HepG2 (cell line): ENCODE data around the gene RPL35. TPM values are rescaled to one million over a fixed set of nuclear protein-coding genes. Genes with fewer than 3 reads are reported as not detected.

Experiments used
- ATAC-seq: fragments of 200-7000 bp; cut with Tn5 transposase; 3 replicates; pipeline ENCODE4 v1.9.1; 2020; ENCODE audit warnings: mild to moderate bottlenecking, moderate library complexity
- BruUV-seq: library from RNA; stranded (reverse); fragments of 400-500 nt; replicated peaks from 2 replicates; lab custom pipeline; 2021; lab: Mats Ljungman, UMichigan
- CTCF ChIA-PET: fragments of 300-600 bp; formaldehyde crosslinking; extraction: SDS; loops from one replicate; lab custom pipeline; 2021; ENCODE audit warnings: low total read pairs, inconsistent platforms, low intra/inter-chr PET ratio; lab: Yijun Ruan, JAX
- POLR2A ChIA-PET: fragments of 350-600 bp; sonication (Branson Sonifier 250); formaldehyde crosslinking; loops from one replicate; lab custom pipeline; 2020; ENCODE audit warnings: antibody characterized with exemption, inconsistent platforms; lab: Yijun Ruan, JAX
- DNase-seq: peaks from one replicate; pipeline ENCODE4 v3.0.0-alpha.2; 2015; ENCODE audit warnings: low spot score
- FAIRE-seq: peaks from 3 replicates; lab custom pipeline; 2011; peaks lifted over from hg19 to GRCh38; lab: Jason Lieb, UNC
- H2AFZ ChIP-seq: one replicate; pipeline ENCODE4 v1.6.1; 2011; ENCODE audit warnings: low read length, inconsistent platforms
- H3K27ac ChIP-seq: fragments of 300-600 bp; 3 replicates; pipeline ENCODE4 v1.8.0; 2011; ENCODE audit warnings: mixed run types, mild to moderate bottlenecking, mixed read lengths, low read length, inconsistent platforms; ENCODE audit not compliant: insufficient read depth; ENCODE audit errors: extremely low read length
- H3K27me3 ChIP-seq, 2 experiments: fragments of 200-600 bp in 1 of 2; 2 replicates in 1 of 2; 3 replicates in 1 of 2; pipeline versions ENCODE4 v1.6.0 to v1.8.0; 2011; ENCODE audit warnings: low read length in 2 of 2, mild to moderate bottlenecking in 2 of 2, moderate library complexity in 2 of 2, inconsistent platforms in 1 of 2; ENCODE audit not compliant: insufficient read depth in 2 of 2, control insufficient read depth in 1 of 2
- H3K36me3 ChIP-seq, 2 experiments: fragments of 200-600 bp in 1 of 2; replicated peaks in 1 of 2; 2 replicates in 1 of 2; 3 replicates in 1 of 2; pipeline versions ENCODE4 v1.5.1 to v1.8.0; 2011; ENCODE audit warnings: low read length in 2 of 2, inconsistent platforms in 1 of 2; ENCODE audit not compliant: insufficient read depth in 2 of 2, control insufficient read depth in 1 of 2
- H3K4me1 ChIP-seq: 2 replicates; pipeline ENCODE4 v1.5.1; 2012; ENCODE audit warnings: low read length, inconsistent platforms; ENCODE audit not compliant: insufficient read depth
- H3K4me2 ChIP-seq: 2 replicates; pipeline ENCODE4 v1.6.0; 2011; ENCODE audit warnings: low read depth, low read length, inconsistent platforms
- H3K4me3 ChIP-seq, 3 experiments: fragments of 200-600 bp in 1 of 3; sonication (generic), shearing (Covaris generic) in 1 of 3; replicated peaks in 1 of 3; 2 replicates each; pipeline ENCODE4 v1.5.1; 2011 to 2016; ENCODE audit warnings: low read length in 3 of 3, inconsistent platforms in 2 of 3, low read depth in 2 of 3, mild to moderate bottlenecking in 2 of 3, control low read depth in 1 of 3, mixed read lengths in 1 of 3; ENCODE audit not compliant: insufficient read depth in 1 of 3
- H3K79me2 ChIP-seq: one replicate; pipeline ENCODE4 v1.6.1; 2011; ENCODE audit warnings: low read length, inconsistent platforms; ENCODE audit not compliant: insufficient read depth
- H3K9ac ChIP-seq: 2 replicates; pipeline ENCODE4 v1.6.0; 2011; ENCODE audit warnings: mild to moderate bottlenecking, low read depth, low read length, inconsistent platforms; ENCODE audit not compliant: insufficient read depth
- H3K9me3 ChIP-seq: 2 replicates; pipeline ENCODE4 v1.5.1; 2012; ENCODE audit warnings: mild to moderate bottlenecking, low read length
- H4K20me1 ChIP-seq: 2 replicates; pipeline ENCODE4 v1.6.0; 2011; ENCODE audit warnings: inconsistent platforms, mild to moderate bottlenecking, low read length, moderate library complexity; ENCODE audit not compliant: insufficient read depth
- BCL3 ChIP-seq: sonication (generic); formaldehyde crosslinking; IDR thresholded peaks from 2 replicates; pipeline ENCODE4 v1.5.1; 2020; ENCODE audit warnings: mild to moderate bottlenecking, missing genetic modification reagents, moderate library complexity
- FOXC1 ChIP-seq: sonication (generic); formaldehyde crosslinking; IDR thresholded peaks from 2 replicates; pipeline ENCODE4 v1.8.0; 2022; ENCODE audit warnings: mild to moderate bottlenecking, missing genetic modification reagents, borderline replicate concordance
- HDAC1 ChIP-seq: sonication (generic); formaldehyde crosslinking; IDR thresholded peaks from 2 replicates; pipeline ENCODE4 v1.5.1; 2020; ENCODE audit warnings: mild to moderate bottlenecking, missing genetic modification reagents
- NCOA5 ChIP-seq: sonication (generic); formaldehyde crosslinking; IDR thresholded peaks from 2 replicates; pipeline ENCODE4 v1.4.0; 2020; ENCODE audit warnings: missing genetic modification reagents
- PHF5A ChIP-seq: IDR thresholded peaks from one replicate; pipeline ENCODE4 v1.6.1; 2018; ENCODE audit warnings: low read depth, missing genetic modification reagents; ENCODE audit not compliant: unreplicated experiment
- POLR2AphosphoS2 ChIP-seq: IDR thresholded peaks from 2 replicates; pipeline ENCODE4 v1.6.1; 2011; ENCODE audit warnings: low read depth, low read length, improper control_type of control experiment
- XRCC5 ChIP-seq: fragments of 200-400 bp; formaldehyde crosslinking; optimal IDR thresholded peaks from 2 replicates; pipeline ENCODE3; 2017; ENCODE audit warnings: mild to moderate bottlenecking, low read length
- ZFP36 ChIP-seq: fragments of 150-350 bp; IDR thresholded peaks from 2 replicates; pipeline ENCODE4 v1.6.1; 2018; ENCODE audit warnings: borderline replicate concordance, low read length, low read depth; ENCODE audit not compliant: partially characterized antibody
- ZNF101 ChIP-seq: sonication (generic); formaldehyde crosslinking; IDR thresholded peaks from 2 replicates; pipeline ENCODE4 v1.4.0; 2020; ENCODE audit warnings: mild to moderate bottlenecking, low read depth, missing genetic modification reagents, borderline replicate concordance
- ZNF562 ChIP-seq: sonication (generic); formaldehyde crosslinking; IDR thresholded peaks from 2 replicates; pipeline ENCODE4 v1.8.0; 2022; ENCODE audit warnings: missing genetic modification reagents, borderline replicate concordance
- ZNF709 ChIP-seq: sonication (generic); formaldehyde crosslinking; IDR thresholded peaks from 2 replicates; pipeline ENCODE4 v1.5.0; 2020; ENCODE audit warnings: mild to moderate bottlenecking, missing genetic modification reagents
- ZXDC ChIP-seq: sonication (generic); formaldehyde crosslinking; IDR thresholded peaks from 2 replicates; pipeline ENCODE4 v1.5.0; 2020; ENCODE audit warnings: mild to moderate bottlenecking, missing genetic modification reagents
- WGBS: methylation state at CpG from one replicate; pipeline ENCODE4 v1.1.6; 2017; ENCODE audit warnings: low lambda C conversion rate; 5-methylcytosine and 5-hydroxymethylcytosine counted together
- in situ Hi-C: cut with HindIII; loops from 2 replicates; pipeline ENCODE4 v1.10.0; 2017; ENCODE audit warnings: low pct_unique_long_range_greater_than_20kb; ENCODE audit not compliant: extremely low pct_ligation_motif_present
- intact Hi-C: fragments of 100-400 bp; cut with micrococcal nuclease; formaldehyde crosslinking; loops from one replicate; pipeline ENCODE4 v1.10.0; 2022; ENCODE audit not compliant: unreplicated experiment
- polyA plus RNA-seq, 8 experiments: library from polyadenylated mRNA; depleted of rRNA in 3 of 8; stranded (reverse) in 7 of 8; unstranded in 1 of 8; fragments of >200 nt; fragmentation: Illumina TruSeq in 4 of 8; extraction: Trizol in 4 of 8; gene quantifications; 2 replicates each; pipeline versions ENCODE4 v1.2.1 to v1.2.3, GENCODE V29; 2011 to 2016; ENCODE audit warnings: low read depth in 4 of 8, missing spikeins in 1 of 8, mixed read lengths in 1 of 8; ENCODE audit not compliant: insufficient read depth in 1 of 8
- total RNA-seq, 5 experiments: library from RNA; depleted of rRNA; stranded (reverse); fragments of >200 nt; fragmentation: Illumina TruSeq; extraction: Trizol; gene quantifications; 2 replicates each; pipeline ENCODE4 v1.2.3, GENCODE V29; 2016; ENCODE audit warnings: low read depth in 1 of 5
- TF ChIP-seq, protein P1 (sequence below): sonication (generic); formaldehyde crosslinking; IDR thresholded peaks from 2 replicates; pipeline ENCODE4 v1.4.0; 2020; ENCODE audit warnings: mild to moderate bottlenecking, missing genetic modification reagents
- TF ChIP-seq, protein P2 (sequence below): sonication (generic); formaldehyde crosslinking; IDR thresholded peaks from 2 replicates; pipeline ENCODE4 v1.4.0; 2020; ENCODE audit warnings: missing genetic modification reagents

Gene RPL35
- total and polyA plus RNA-seq, 2 of the 13 experiments (the other 11 are each of a cell fraction or from before 2014, with no cell fraction given): 2,153 to 2,935 TPM

DNA sequence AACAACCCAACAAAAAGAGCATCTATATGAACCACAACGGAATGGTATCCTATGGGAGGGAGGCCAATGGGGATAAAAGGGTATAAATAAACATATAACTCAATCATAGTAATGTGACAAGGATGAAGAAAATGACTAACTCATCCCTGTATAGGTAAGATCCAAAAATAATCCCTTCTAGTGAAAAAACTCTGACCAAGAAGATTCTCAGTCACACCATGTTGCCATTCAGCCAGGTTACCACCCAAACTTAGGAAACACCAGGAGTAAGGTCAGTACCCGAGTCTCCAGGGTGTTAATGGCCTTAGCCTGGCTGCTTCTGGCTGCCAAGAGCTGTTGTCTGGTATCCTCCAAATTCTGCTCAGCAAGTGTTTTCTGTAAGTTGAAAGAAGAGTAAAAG lies 46.3 kb upstream of the RPL35 start:
- no peak overlapping the region for H2AFZ ChIP-seq
- no peaks in the 10 kb centered on the region for H3K79me2 ChIP-seq
- no peak for ATAC-seq
- ChIA-PET CTCF (no interaction called here), POLR2A (no interaction called here)
- intact Hi-C loops (no loop called here), in situ Hi-C loops (no loop called here)
- no peak for DNase-seq
- H3K27me3 ChIP-seq: no peaks in the 10 kb centered on the region
- no peaks in the 10 kb centered on the region for H4K20me1 ChIP-seq
- no peaks in the 10 kb centered on the region for H3K4me1 ChIP-seq
- H3K4me3 ChIP-seq: no peak overlapping the region
- WGBS: 92% methylated on average over 2 of the region's 2 CpGs
- no peak for FAIRE-seq
- no peak overlapping the region for H3K27ac ChIP-seq
- H3K36me3 ChIP-seq: peaks cover 3 to 20% of the 10 kb centered on the region in 2 experiments; a peak in 4 of 5 replicates
- no peaks in the 10 kb centered on the region for H3K9me3 ChIP-seq
- BruUV-seq: no TSS peak
- H3K4me2 ChIP-seq: no peak overlapping the region
- no peak overlapping the region for H3K9ac ChIP-seq
- no peak for TF ChIP-seq NCOA5 (CRISPR knock-in tag)
- TF ChIP-seq XRCC5: no peak
- TF ChIP-seq ZXDC (CRISPR knock-in tag): no peak
- TF ChIP-seq, protein P1, sequence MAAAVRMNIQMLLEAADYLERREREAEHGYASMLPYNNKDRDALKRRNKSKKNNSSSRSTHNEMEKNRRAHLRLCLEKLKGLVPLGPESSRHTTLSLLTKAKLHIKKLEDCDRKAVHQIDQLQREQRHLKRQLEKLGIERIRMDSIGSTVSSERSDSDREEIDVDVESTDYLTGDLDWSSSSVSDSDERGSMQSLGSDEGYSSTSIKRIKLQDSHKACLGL (CRISPR knock-in tag): no peak
- no peak for TF ChIP-seq PHF5A (CRISPR knock-in tag)
- TF ChIP-seq ZFP36: no peak
- TF ChIP-seq ZNF562: no peak
- TF ChIP-seq, protein P2, sequence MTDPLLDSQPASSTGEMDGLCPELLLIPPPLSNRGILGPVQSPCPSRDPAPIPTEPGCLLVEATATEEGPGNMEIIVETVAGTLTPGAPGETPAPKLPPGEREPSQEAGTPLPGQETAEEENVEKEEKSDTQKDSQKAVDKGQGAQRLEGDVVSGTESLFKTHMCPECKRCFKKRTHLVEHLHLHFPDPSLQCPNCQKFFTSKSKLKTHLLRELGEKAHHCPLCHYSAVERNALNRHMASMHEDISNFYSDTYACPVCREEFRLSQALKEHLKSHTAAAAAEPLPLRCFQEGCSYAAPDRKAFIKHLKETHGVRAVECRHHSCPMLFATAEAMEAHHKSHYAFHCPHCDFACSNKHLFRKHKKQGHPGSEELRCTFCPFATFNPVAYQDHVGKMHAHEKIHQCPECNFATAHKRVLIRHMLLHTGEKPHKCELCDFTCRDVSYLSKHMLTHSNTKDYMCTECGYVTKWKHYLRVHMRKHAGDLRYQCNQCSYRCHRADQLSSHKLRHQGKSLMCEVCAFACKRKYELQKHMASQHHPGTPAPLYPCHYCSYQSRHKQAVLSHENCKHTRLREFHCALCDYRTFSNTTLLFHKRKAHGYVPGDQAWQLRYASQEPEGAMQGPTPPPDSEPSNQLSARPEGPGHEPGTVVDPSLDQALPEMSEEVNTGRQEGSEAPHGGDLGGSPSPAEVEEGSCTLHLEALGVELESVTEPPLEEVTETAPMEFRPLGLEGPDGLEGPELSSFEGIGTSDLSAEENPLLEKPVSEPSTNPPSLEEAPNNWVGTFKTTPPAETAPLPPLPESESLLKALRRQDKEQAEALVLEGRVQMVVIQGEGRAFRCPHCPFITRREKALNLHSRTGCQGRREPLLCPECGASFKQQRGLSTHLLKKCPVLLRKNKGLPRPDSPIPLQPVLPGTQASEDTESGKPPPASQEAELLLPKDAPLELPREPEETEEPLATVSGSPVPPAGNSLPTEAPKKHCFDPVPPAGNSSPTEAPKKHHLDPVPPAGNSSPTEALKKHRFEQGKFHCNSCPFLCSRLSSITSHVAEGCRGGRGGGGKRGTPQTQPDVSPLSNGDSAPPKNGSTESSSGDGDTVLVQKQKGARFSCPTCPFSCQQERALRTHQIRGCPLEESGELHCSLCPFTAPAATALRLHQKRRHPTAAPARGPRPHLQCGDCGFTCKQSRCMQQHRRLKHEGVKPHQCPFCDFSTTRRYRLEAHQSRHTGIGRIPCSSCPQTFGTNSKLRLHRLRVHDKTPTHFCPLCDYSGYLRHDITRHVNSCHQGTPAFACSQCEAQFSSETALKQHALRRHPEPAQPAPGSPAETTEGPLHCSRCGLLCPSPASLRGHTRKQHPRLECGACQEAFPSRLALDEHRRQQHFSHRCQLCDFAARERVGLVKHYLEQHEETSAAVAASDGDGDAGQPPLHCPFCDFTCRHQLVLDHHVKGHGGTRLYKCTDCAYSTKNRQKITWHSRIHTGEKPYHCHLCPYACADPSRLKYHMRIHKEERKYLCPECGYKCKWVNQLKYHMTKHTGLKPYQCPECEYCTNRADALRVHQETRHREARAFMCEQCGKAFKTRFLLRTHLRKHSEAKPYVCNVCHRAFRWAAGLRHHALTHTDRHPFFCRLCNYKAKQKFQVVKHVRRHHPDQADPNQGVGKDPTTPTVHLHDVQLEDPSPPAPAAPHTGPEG (CRISPR knock-in tag): no peak
- TF ChIP-seq HDAC1 (CRISPR knock-in tag): no peak
- no peak for TF ChIP-seq ZNF101
- no peak for TF ChIP-seq ZNF709 (CRISPR knock-in tag)
- TF ChIP-seq FOXC1: no peak
- no peak for TF ChIP-seq POLR2AphosphoS2
- TF ChIP-seq BCL3 (CRISPR knock-in tag): no peak
